ENCODE measurements around the gene GZMB.

GZMB gene

GRCh38 chr14:24674204-24674970, 40.4 kb upstream of the GZMB start:
- H3K4me3 ChIP-seq (ENCODE audit: low read length): no peak overlapping the region
- TF ChIP-seq CTCF (conservative IDR thresholded peaks at IDR 0.05; ENCODE audit: low read length): no peak
- no peak for DNase-seq (ENCODE audit: low read depth)

GRCh38 chr14:24673534-24674203, 39.7 kb upstream of the GZMB start:
- DNase-seq (ENCODE audit: low read depth): no peak
- TF ChIP-seq CTCF (conservative IDR thresholded peaks at IDR 0.05; ENCODE audit: low read length): no peak
- H3K4me3 ChIP-seq (ENCODE audit: low read length): no peak overlapping the region

- TF ChIP-seq CTCF (conservative IDR thresholded peaks at IDR 0.05; ENCODE audit: low read length): no peak
- no peak overlapping the region for H3K4me3 ChIP-seq (ENCODE audit: low read length)
- DNase-seq (ENCODE audit: low read depth): no peak
Measured at GRCh38 chr14:24673059-24673458, 39.1 kb upstream of the GZMB start.

GRCh38 chr14:24670594-24670993, 36.6 kb upstream of the GZMB start:
- H3K4me3 ChIP-seq (ENCODE audit: low read length): no peak overlapping the region
- DNase-seq (ENCODE audit: low read depth): no peak
- no peak for TF ChIP-seq CTCF (conservative IDR thresholded peaks at IDR 0.05; ENCODE audit: low read length)

- no peak overlapping the region for H3K4me3 ChIP-seq (ENCODE audit: low read length)
- DNase-seq (ENCODE audit: low read depth): no peak
- no peak for TF ChIP-seq CTCF (conservative IDR thresholded peaks at IDR 0.05; ENCODE audit: low read length)
Measured at GRCh38 chr14:24669651-24670050, 35.7 kb upstream of the GZMB start.

GRCh38 chr14:24665440-24665991, 31.5 kb upstream of the GZMB start:
- no peak overlapping the region for H3K4me3 ChIP-seq (ENCODE audit: low read length)
- DNase-seq (ENCODE audit: low read depth): no peak
- TF ChIP-seq CTCF (conservative IDR thresholded peaks at IDR 0.05; ENCODE audit: low read length): no peak

- H3K4me3 ChIP-seq (ENCODE audit: low read length): no peak overlapping the region
- DNase-seq (ENCODE audit: low read depth): no peak
- TF ChIP-seq CTCF (conservative IDR thresholded peaks at IDR 0.05; ENCODE audit: low read length): no peak
Measured at GRCh38 chr14:24664366-24664765, 30.4 kb upstream of the GZMB start.
